T-helper 1 cell treated with Interleukin-12 subunit alpha and Interleukin-12 subunit beta and Interleukin-4 antibody, amounts not matched to agents 30 ng/mL and 1 ng/mL, for 36 hours (primary cell): ENCODE results near the gene MAP3K7. TPM values are rescaled to one million over a fixed set of nuclear protein-coding genes. Genes with fewer than 3 reads are reported as not detected.

Experiments used
- intact Hi-C: fragments of 100-400 bp; cut with micrococcal nuclease; formaldehyde crosslinking; loops from one replicate; pipeline ENCODE4 v1.15.1; 2024
- total RNA-seq: library from RNA; stranded (reverse); gene quantifications from 2 replicates; pipeline ENCODE4 v1.2.3, GENCODE V29; 2022

The MAP3K7 gene
- 29.9 and 30.0 TPM in 2 replicates for total RNA-seq

DNA sequence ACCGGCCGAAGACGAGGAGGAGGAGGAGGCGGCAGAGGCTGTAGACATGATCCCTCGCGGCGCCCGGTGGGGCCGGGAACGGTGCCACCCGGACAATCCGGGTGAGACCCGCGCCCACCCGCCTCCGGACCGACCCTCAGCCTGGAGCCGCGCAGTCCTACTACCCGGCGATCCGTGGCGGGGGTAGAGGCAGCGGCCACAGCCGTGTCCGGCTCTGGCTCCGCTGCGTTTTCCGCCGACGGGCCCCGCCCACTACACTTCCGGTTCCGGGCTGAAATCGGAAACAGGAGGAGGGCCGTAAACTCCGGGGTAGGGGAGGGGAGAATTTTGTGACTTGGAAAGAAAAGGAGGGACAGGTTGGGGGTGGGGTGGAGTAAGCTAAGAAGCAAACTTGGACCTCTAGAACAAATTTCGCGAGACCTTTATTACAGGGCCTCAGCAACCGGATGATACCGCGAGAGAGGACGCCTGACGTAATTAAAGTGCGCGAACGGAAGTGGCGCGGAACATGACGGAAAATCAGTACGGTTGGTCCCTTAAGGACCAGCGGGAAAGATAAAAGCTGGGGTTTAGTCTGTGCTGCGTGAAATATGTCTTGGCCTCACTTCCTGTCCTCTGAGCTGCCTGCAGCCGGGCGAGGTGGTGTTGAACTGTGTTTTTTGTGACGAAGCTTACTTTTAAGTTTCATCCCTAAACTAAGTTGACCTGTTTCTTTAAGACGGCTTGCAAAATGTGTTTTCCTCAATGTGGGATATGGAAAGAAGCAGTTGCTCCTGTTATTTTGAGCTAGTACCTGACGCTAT, at the start of gene MAP3K7:
Gene MAP3K7, minus strand, starts transcription at position 237 of the 803 bp plus-strand sequence. Its CDS starts 189 bp downstream, at position 48.
- intact Hi-C loops, result loop anchor here (1.0 to 10.0 kb wide), 18 partner anchors 25 to 1624 kb away; partner anchors contain the start of genes ANKRD6, CASP8AP2, LYRM2 and MDN1

- intact Hi-C loops, result no loop called here
Measured at GRCh38 chr6:90631046-90631445, 44.2 kb upstream of the MAP3K7 start.

DNA sequence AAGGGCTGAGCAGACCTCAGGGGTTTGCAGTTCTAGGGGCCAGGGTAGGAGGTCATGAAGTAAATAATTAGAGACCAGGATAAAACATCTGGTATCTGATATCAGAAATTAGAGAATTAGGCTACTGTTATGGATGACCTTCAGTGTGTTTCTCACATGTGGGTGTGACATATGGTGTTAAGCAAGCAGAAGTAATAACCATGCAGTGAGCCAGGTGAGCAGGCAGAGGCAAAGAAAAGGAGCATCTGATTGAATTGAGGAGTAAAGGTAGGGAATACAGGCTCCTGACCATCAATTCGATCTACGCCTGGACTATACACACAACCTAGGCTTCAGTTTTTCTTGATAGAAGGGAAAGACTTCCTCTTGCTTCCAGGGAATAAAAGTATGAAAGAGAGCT, 34.7 kb upstream of the MAP3K7 start:
- intact Hi-C loops, result no loop called here

GRCh38 chr6:90619221-90619620, 32.3 kb upstream of the MAP3K7 start:
- intact Hi-C loops, result no loop called here

DNA sequence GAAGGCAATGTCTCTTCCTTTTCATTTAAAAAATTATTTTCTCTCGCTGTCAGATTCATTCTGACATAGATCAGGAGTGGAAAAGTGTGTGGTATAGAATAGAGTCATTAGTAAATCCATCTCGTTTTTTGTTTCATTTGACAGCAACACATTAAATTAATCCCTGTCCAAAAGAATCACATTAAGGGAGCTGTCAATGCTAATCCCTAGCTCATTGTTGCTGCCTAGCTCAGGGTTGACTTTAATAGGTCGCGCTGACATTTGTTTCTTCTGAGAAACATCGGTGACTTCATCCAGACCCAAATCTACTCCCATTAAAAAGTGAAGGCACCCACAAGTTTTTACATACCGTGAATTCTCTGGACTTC, 25.4 kb upstream of the MAP3K7 start:
- intact Hi-C loops, result no loop called here

GRCh38 chr6:90611543-90612312, 24.9 kb upstream of the MAP3K7 start:
- intact Hi-C loops, result no loop called here

DNA sequence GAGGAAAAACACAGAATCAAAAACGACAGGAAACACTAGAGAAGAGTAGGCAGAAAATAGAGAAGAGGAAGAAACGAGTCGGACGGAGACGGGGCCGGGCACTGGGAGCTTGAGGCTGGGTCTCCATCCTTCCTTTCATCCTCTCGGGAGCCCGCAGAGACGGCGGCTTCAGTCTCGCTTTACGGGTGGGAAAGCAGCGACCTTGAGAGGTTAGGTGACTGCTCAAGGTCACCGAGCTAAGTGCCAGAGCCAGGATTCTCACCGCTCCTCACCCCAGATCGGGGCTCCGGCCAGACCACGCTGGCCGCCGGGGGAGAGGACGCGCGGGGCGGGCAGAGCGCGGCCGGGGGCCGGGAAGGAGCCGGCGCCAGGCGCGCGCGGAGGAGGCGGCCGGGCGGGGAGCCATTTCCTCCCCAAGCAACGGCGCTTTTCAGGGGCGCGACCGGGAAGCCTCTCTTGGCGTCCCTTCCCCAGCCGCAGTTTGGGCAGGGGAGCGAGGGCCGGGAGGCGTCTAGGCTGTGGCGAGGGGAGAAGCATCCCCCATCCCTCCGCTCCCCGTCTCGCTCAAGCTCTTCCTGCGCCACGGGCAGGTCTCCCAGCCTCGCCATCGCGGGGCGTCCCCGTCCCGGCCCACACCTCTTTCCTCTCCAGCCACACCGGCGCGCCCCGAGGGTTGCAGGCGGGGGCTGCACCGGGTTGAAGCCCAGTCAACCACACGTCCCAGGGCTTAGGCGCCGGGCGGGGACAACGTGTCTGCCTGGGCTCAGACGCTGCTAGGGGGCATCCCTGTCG, 24.1 kb upstream of the MAP3K7 start:
- intact Hi-C loops, result no loop called here

- intact Hi-C loops, result no loop called here
Measured at GRCh38 chr6:90610301-90610750, 23.5 kb upstream of the MAP3K7 start.

DNA sequence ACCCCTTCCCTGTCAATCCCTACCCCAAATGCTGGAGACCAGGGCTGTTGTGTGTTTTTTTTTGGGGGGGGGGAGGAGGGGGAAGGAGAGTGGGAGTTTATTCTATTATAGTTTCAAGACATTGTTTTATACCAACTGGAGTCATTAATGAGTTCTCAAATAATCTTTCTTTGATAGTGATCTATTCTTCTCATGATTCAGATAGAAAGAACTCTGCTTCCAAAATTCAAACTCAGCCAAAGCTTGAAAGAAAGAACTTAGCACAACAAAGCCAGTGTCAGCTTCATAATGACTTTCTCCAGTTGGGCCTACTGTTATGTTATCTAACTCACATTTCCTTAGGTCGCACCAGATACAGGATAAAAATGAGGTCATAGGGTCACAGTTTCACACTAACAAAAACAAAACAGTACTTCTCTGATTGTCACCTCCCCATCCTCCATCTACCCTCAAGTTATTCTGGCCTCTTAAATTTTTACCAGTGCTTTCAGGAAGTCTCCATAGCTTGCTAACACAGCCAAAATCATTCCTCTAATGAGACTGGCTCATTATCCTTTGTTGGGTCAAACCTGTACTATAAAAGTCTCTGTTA, 19.0 kb upstream of the MAP3K7 start:
- intact Hi-C loops, result no loop called here

DNA sequence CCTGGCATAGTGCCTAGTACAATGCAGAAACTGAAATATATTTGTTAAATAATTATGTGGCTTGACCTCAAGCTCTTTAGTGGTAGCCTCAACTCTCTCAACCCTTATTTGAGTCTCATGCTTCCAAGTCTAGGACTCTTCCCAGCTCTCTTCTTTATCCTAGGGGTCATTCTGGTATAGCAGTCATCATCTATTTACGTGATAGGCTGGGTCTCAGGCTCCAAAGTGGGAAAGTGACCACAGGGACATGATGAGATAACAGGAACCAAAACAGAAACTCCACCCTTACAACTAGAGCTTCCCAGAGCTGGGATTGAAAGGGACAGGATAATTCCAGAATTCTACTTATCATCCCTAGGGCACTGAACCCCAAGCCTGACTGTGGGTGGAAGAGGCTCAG, 17.7 kb upstream of the MAP3K7 start:
- intact Hi-C loops, result no loop called here

DNA sequence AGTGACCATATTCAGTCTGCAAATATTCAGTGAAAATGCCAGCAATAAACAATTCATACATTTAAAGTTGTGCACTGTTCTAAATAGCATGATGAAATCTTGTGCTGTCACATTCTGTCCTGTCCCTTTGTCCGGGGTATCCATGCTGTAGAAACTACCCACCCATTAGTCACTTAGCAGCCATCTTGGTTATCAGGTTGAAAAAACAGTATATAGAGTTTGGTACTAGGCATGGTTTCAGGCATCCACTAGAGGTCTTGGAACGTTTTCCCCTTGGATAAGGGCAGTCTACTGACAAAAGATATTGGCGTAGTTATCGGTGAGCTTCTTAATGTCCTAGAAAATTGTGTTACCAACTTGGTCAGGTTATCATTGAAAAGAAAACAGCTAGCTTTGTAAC, 12.3 kb upstream of the MAP3K7 start:
- intact Hi-C loops, result no loop called here

DNA sequence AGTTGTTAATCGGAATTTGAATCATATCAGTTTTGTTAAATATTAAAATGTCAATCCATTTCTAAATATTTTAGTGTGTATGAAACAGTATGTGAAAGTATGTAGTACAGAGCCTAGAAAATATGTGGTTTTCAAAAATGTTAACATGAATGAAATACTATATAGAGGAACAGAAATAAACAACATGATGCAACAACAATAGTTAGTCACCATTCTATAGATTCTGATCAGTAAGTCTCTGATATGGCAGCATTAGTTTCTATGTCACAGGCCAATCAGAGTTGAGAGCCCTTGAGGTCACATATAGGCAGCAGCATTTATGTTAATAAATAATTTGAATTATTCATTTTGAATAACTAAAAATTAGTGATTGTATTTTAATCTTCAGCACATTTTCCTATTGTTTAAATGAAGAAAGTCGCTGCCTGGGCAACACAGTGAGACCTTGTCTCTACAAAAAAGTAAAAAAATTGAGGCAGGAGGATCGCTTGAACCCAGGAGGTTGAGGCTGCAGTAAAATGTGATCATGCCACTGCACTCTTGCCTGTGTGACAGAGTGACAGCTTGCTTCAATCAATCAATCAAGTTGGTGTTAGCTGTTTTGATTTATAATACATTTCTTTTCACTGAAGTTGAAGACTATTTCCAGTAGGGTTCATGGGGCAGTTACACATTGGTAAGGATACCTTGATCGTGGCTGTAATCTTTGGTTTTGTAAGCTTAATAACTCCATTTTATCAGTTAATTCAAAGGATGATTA, 11.5 kb upstream of the MAP3K7 start:
- intact Hi-C loops, result no loop called here

DNA sequence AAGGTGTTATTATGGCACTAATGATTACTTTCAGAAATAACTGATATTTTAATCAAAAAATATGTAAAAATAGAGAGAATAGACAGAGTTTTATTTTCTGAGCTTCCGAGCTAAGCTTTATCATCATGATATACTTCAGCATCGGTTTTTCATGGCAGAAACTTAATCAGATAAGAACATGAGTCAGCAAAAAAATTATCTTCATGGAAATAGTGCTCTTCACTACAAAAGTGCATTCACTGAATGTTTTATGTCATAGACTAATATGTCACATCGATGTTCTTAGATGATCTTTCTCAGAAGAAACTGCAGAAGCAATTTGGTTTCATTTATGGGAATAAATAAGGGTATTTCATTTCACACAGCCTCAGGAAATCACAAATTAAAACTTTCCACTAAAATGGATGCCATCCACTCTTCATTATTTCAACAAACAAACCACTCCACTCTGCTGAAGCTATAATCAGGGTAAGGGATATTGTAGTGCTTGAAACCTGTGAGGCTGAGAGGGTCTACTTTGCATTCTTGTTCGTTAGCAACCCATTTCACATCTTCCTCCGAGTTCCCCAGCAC, 10.2 kb upstream of the MAP3K7 start:
- intact Hi-C loops, result no loop called here

DNA sequence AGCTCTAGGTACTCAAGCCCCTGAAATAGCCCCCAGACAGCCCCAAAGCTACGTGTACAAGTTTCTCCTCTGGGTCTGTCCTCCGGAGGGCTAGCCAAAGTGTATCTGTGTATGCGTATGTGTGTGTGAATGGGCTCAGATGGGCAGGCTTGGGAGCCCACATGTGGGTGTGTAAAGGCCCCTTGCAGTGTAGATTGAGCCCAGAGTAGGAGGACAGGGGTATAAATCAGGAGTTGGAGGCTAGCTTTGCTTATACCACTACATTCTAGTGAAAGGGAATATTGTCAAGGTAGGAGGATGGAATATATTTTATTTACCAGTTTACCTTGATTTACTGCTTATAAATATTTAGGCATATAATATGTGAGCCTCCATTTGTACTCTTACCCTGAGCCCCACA, 9.0 kb upstream of the MAP3K7 start:
- intact Hi-C loops, result no loop called here

DNA sequence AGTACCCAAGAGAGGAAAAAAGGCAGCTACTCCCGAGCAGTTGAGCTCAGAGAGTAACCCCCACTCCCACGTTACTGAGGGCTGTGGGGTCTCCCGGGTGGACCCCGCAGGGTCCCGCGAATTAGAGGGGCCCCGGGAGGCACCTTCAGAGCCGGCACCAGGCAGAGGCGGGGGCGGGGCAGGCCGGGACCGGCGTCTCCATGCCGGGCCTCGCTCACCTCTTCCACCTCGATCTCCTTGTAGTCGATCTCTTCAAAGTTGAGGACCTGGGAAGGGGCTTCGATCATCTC, 381 bp downstream of the MAP3K7 start:
- intact Hi-C loops, result loop anchor here (2.0 to 10.0 kb wide), 10 partner anchors 194 to 1442 kb away; partner anchors contain the start of genes ANKRD6, PM20D2, RRAGD and UBE2J1

DNA sequence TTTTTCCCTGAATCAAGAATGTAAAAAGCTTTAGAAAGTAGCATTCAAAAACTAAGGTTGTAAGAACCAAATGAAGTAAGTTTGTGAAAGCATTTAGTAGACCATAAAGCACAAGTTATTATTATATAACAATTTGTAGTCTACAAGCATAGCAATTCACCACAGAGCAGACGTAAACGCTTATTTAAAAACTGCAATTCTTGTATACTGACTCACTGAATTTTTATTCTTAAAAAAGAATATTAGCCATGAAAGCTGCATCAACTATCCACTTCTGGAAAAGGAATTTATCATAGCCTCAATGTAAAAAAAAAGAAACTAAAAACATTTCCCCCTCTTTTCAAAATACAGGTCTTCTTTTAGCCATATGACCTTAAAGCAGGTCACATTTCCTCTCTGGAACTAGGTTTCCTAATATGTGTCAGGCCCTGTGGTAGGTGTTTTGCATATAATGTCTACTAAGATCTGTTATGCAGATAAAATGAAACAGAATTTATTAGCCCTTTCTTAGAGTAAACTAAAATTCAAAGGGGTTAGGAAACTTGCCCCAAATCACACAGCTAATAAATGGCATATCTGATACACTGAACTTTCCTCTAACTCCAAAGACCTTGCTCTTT, 2.1 kb downstream of the MAP3K7 start:
- intact Hi-C loops, result loop anchor here (2.0 to 10.0 kb wide), 8 partner anchors 52 to 1440 kb away; partner anchors contain the start of genes ANKRD6, PM20D2 and UBE2J1

- intact Hi-C loops, result loop anchor here (2.0 to 10.0 kb wide), 3 partner anchors 51 to 1439 kb away; partner anchors contain the start of gene PM20D2
Measured at GRCh38 chr6:90583836-90584481, 2.9 kb downstream of the MAP3K7 start.

- intact Hi-C loops, result loop anchor here (10.0 kb wide), 2 partner anchors 399 to 1439 kb away; partner anchors contain the start of gene PM20D2
Measured at GRCh38 chr6:90583179-90583835, 3.6 kb downstream of the MAP3K7 start.
